Epidermal melanocyte (primary cell): ENCODE results near the gene HERC3.

Source experiments
- DNase-seq: peaks from one replicate; pipeline ENCODE4 v3.0.0; 2011; ENCODE audit warnings: low spot score; ENCODE audit not compliant: insufficient read length

Gene HERC3

DNA sequence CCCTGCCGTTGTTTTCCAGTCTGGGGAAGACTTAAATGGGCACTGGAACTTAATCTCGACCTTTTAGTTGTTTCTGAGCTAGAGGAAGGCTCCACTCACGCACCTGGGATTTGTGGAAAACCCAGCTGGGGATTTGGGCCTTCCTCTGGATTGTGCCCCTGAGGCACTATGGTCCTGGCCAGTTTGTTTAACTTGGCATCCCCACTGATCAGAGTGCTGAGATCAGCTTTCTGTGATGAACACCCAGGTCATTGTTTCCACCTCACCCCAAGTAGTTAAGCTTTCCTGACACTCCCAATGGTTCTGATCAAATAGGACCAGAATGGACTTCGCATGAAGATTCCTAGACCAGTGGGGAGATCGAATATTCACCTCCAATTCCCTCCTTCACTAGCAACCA is 125.8 kb downstream of the HERC3 start:
- DNase-seq, result no peak

DNA sequence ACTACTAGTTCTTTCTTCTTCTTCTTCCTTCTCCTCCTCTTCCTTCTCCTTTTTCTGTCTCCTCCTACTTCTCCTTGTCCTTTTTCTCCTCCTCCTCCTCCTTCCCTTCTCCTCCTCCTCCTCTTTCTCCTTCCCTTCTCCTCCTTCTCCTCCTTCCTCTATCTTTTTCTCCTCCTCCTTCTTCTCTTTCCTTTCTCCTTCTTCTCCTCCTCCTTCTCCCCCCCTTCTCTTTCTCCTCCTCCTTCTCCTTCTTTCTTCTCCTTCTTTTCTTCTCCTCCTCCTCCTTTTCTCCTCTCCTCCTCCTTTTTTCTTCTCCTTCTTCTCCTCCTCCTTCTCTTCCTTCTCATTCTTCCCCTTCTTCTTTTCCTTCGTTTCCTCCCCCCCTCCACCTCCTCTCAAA is 127.1 kb downstream of the HERC3 start:
- no peak for DNase-seq

DNA sequence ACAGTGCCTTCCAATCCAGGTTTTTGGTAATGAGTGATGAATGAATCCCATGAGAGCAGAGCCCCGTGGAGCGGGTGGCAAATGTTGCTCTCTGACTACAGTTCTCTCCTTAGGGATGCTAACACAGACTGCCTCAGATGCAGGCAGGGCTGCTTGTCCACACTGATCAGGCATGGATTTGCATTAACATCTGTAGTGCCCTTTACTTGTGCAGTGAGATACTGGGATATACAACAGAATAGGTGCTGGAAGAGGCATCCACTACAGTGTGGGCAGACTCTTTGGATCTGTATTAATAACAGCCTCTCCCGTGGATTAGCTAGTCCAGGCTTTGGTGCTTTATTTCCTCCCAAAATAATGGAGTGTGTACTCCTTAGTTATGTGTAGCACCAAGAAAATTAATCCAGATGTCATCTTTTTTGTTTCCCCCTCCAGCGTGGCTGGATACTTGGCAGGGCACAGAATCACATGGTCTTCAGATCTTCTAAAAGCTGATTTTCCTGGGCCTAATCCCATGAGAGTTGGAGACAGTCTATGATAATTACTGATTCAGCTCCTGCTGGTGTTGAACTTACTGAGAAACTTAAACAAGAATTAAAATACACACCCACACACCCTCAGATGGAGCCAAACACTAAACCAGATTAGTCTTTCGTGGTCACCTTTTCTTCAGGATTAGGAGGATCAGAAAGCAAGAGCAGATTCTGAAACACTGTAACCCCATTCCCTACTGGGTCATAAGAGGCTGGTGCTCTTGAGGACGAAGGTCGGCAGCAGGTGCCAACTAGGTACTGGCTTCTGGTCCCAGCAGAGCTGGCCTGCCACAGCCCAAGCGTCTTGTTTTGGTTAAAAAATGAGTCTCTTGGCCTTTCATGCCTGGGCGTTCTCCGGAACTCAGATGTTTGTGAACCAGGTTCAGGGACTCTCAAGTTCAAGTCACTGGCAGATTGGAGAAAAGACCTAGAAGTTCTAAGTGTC is 128.5 kb downstream of the HERC3 start:
- no peak for DNase-seq

DNA sequence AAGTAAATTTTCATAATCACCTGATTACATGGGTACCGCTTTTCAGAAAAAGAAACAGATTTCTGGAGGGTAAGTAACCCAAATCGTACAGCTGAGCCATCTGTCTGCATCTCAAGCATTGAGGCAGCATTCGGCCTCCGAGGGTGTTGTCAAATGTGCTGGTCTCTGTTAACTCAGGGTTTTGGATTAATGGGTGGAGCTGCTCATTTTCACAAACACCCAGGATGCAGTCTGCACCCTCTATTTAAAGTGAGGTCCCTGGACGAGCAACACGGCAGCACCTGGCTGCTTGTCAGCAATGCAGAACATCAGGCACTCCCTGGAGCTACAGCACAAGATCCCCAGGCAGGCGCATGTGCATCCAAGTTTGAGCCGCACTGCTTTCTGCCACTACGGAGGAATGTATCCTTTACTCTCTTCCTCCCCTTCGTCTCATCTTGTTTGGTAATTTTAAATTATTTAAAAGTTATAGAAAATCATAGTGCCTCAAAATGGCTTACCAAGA is 130.0 kb downstream of the HERC3 start:
- DNase-seq, result no peak

DNA sequence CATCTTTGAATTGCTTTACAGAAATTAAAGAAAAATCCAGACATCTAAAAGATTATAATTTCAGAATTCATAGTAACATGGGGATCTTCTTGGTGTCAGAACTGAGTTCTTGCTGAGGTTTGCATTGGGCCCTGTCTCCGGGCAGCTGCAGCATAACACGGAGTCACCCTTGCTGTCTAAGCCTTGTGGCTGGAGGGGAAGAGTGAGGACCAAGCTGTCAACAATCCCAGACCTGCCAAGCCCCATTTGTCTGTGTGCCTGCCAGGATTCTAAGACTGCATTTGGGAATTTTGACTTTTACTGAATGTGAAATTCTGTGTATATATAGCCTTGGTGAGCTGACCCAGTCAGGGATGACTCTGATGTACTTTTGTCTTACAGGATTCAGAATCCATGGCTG is 130.5 kb downstream of the HERC3 start:
- no peak for DNase-seq

DNA sequence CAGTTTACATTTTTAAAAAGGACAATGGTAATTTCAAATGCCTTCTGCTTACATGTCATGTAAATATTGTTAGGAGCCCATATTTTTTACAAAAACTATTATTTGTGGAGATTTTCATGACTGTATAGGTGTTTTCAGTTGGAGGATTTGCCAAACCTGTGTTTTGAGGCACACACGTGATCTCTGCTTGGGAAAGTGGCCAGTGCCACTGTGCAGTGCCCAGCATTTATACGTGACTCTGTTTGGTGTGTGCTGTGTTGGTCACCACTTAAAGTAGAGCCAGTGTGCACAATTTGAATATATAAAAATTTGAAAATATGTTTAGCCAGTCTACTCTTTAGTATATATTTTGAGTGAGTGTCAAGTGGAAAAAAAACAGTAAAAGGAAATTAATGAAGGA is 132.1 kb downstream of the HERC3 start:
- DNase-seq, result no peak

DNA sequence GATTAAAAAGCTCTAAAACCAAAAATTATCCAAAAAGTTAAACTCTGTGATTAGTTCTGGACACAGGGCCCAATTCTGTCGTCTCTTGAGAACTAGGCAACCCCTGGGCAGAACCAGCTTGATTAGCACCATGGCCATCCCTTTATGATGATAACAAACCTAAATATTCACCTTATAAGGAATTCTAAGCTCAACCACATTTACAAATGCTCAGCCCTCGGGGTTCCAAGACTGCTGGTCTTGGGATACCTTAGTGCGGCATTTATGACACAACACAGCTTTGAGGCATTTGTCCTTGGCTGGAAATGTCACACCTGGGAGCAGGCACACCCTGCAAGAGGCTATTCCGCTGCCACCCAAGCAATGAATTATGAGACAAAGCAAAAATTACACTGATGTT is 132.9 kb downstream of the HERC3 start:
- DNase-seq, result no peak

DNA sequence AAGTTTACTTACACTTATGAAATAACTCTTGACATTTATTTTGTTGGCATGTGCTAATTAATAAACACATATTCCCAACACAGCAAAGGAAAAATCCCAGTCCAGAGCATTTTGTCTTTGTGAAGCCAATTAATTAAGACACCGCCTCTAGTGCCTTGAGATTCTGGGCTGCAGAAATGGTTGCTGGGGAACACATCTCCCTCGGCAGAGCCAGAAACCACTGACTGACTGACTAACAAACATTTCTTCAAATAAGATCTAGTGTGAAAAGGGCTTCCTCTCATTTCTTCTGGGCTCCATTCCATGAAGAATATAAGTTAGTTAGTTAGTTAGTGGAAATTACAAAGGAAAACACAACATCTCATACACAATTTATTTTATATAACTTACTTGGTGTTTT is 133.7 kb downstream of the HERC3 start:
- DNase-seq, result no peak

DNA sequence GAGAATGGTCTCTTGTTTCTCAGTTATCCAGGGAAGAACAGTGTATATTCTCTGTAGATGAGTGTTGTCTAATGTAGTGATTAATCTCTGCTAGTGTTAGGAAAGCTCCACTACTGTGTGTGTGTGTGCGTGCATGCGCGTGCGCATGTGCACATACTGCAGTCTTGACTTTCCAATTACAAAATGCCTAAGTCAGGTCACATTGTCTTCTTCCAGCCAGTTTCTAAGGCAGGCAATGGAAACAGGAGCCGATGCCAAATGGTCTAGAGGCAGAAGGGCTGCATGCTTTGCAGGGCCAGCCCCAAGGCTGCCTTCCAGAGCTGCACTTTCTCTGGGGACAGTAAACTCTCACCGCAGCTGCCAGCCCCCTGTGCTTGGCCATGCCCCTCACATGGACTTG is 135.9 kb downstream of the HERC3 start:
- DNase-seq, result no peak

DNA sequence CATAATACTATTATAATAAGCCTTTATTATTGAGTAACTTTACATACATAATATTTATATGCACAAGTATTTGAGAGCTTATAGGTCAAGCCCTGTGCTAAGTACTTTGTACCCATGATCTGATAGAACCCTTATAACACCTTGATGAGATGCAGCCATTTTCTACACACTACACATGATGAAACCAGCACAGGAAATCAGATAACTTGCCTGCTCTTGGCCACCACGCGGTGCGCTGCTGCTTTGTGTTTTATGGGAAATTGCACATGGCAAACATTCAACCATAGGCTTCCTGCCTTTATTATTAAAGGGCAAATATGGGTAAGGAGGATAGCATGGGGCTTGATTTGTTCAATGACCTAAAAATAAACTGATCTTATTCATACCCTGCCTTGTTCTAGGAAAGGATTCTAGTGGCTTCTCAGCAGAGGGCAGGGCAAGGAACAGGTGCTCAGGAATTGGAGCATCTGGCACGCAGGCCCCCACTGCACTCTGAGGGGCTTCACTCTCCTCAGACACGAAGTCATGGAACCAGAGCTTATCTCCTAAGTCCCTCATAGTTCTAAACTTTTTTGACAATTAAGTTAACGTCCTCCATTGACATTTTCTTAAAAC is 137.0 kb downstream of the HERC3 start:
- DNase-seq, result no peak

DNA sequence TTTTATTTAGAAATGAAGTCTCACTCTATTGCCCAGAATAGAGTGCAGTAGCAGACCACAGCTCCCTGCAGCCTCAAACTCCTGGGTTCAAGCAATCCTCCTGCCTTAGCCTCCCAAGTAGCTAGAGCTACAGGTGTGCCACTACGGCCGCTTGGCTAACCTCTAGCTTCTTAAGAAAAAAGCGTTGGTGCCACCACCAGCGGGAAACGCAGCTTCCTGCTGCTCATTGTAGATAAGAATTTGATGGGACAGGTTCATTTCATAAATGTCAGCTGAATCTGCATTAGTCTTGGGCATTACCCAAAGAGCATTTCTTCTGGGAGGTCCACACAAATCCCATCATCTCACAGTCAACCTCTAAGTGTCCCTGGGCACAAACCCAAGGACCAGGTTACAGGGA is 138.5 kb downstream of the HERC3 start:
- no peak for DNase-seq

DNA sequence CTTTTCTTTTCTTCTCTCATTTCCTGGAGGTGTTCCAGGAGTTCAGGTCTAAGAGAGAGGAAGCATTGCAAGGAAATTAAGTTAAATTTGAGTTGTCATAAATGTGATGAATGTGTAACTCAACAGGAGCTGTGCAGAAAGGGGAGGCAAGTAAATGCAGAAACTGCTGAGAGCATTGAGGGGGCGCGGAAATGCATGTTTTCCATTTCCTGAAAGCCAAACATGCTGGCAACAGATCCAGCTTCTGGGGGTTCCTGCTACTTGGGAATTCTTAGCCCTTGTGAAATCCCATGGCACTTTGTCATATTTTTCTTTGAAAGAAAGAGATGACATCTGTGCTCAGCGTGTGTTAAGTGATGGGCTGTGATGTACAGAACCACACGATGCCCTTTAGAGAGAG is 139.1 kb downstream of the HERC3 start:
- no peak for DNase-seq

DNA sequence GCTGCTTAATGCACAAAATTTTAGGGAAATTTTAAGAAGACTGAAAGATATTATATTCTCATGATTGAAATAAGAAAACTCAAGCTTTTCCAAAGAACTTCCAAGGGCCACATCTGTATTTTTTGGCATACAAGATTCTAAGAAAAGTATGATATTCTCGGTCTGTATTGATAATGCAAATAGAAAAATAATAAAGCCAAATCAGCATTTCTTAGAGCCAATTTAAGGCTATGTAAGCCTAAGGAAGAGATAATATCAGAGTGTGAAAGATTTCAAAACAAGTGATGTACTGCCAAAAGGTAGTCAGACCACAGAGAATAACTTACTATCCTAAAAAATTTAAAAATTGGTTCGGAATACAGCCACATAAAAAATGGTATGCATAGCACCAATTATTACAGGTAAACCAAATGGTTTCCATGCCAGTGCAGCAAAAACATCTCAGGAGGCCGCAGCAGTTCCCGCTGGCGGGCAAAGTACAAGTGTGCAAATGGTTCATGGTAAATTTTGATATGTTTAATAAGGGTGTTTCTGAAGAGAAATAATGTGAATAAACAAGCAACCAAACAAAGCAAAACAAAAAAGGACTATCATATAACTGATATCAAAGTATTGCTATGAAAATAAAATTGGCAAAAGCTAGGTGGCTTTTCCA is 140.6 kb downstream of the HERC3 start:
- no peak for DNase-seq

DNA sequence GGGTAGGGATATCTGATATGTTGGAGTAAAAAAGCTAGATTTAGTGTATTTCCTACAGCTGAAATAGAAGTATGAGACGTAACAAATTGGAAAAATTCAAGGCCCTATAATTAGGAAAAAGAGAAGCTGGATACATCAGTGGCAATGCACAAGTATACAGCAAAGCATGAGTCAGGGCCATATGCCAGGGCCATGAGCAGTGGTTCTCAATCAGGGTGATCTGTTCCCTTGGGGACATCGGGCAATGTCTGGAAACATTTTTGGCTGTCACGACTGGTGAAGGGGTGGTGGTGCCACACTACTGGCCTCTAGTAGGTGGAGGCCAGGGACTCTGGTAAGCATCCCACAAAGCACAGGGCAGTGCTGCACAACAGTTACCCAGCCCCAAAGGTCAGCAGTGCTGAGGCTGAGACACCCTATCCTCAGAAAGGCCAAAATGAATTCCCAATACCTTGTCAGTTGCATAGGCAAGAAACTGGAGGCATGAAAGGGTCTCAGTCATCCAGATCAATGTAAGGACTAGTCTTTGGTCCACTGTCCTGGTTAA is 142.2 kb downstream of the HERC3 start:
- DNase-seq, result no peak

DNA sequence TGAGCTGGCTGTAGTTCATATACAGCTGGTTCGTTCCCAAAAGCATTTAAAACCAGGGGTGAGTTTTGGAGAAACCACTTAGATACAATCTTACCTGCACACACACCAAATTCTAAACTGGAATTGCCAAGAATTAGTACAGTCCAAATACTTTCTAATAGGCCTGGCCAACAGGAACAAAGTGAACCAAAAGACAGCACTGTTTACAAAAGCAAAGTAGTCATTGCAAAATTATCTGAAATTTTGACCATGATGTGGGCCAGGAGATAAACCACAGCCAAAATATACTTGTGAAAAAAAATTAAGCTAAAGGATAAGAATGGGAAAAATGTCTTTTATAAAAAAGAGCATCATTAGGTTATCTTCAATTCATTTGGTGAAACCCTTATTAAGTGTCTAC is 143.3 kb downstream of the HERC3 start:
- no peak for DNase-seq

DNA sequence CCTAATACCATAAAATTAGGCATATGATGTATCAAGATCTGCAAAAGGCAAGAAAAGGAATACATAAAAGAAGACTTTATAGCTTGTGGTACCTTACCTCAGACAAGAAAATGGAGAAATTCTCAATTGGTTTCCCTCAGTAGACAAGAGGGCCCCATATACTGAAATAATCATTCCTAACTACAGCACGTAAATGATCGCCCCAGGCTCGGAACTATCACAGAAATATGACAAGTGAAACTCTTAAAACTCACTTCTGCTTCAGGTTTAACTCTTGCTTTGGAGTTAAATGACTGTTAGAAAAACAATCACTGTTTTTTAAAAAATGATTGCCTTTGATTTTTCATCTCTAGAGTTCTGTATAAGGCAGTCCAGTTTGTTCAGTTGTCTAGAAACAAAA is 144.0 kb downstream of the HERC3 start:
- DNase-seq, result no peak

DNA sequence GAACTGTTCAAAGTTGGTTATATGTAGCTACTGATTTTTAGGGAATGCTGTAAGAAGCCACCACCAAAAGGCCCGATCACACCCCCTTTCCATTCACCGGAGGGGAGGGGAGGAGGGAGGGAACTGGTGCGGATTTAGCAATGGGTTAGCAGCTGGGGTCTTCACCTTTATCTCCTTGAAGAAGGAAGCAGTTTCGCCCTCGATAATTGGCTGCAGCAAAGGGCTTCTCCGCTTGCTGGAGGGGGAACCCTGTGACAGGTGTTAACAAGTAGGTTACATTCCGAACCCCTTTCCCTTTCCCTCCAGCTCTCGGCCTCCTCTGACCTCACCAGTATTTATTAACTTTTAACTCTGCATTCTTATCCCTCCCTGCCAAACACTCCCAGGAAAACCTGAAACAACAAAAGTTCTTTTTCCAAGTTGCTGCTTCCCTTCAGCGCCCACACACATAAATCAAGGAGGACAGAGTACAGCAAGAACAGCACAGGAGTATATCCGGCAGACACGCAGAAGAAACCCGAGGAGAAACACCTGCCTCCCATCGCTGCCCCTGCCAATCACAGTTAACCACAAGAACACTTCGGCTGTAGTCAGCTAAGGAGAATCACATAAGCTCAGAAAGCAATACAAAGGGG is 145.1 kb downstream of the HERC3 start:
- DNase-seq, result no peak

DNA sequence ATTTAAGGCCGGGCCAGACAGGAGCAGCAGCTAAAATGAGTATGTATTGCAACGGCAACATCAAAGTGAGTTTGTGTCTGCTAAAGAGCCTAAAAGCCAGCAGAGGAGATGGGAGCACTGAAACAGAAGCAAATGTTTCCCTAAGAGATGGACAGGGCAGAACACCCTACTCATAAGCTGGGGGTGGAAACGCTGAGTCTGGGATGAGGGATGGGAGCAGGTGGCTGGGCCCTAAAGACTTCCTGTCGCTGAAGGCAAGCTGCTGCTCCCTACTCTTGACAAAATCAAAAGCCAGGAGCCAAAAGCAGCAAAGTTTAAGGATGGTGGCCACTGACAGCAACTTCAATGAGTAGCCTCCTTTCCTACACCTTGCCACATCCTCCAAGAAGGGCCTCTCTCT is 145.9 kb downstream of the HERC3 start:
- no peak for DNase-seq

DNA sequence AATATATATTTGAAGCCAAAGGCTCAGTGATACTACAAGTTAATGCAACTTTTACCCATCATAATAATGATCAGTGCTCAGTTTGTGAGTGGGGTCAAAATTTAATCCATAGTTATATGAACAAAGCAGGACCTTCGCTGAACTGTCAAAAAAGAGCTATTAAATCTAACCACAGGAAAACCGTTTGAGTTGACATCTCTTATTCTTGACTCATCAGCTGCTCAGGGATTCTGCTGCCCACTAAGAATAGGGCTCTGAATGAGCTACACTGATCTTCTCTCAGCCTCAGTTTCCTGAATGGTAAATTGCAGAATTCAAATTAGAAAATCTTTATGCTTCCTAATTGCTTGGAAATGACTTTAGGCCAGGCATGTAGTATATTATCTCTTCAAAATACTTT is 150.3 kb downstream of the HERC3 start:
- DNase-seq, result no peak

DNA sequence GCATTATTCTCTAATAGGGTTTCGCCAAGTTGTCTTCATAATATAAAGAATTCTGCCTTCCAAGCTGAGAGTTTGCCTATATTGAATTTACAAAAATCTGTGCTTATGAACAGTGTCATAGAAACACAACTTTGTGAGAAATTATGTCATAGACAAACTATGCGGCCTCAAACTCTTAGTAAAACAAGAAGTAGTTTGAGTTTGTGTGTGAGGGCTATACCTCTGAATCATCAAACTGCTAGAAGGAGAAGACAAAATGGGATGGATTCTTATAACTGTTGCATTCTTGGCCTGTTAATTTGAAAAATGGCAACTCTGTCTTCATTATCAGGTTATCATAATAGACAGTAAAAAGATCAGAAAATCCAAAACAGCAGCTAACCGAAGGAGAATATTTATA is 151.4 kb downstream of the HERC3 start:
- no peak for DNase-seq

DNA sequence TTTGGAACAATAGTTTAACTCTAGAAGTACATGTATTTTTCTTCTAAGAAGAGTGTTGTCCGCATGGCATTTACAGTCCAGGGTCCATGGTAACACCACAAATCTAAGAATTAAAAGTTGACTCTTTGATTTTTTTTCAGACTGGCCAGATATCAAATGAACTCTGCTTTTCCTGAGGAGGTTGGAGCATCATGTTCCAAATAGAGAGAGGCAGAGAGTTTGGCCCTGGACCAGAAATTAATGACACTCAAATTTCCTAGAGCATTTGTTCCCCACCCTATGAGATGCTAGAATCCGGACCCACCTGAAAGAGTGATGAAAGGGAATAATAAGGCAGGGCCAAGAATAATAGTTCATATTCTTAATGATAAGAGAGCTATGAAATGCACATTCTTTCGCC is 152.3 kb downstream of the HERC3 start:
- DNase-seq, result no peak

DNA sequence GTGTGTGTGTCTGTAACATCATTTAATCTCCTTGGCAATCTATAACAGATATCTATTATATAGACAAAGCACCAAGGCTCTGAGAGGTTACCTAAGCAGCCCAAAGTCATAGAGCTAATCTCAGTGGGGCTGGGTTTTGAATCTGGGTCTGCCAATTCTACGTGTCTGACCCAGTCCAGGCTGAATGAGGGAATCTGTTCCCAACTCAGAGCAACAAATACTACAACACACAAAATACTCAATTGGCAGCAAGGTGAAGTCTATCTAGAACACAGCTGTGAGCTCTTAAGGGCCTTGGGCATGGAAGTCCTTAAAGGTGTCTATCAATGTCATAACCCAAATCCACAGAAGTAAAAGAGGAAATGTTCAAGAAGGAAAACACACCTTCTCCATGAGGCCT is 152.9 kb downstream of the HERC3 start:
- no peak for DNase-seq
